Measurements from ENCODE around the gene EPS8. TPM values are rescaled to one million over a fixed set of nuclear protein-coding genes. Genes with fewer than 3 reads are reported as not detected.
"Not testable (repeated sequence)": the region's sequence is repeated elsewhere in the genome, so short reads cannot be mapped to it uniquely, and the experiment has no call there.

Gene EPS8
- total RNA-seq, 1 donor from 2014 or later = 21.2 TPM

DNA sequence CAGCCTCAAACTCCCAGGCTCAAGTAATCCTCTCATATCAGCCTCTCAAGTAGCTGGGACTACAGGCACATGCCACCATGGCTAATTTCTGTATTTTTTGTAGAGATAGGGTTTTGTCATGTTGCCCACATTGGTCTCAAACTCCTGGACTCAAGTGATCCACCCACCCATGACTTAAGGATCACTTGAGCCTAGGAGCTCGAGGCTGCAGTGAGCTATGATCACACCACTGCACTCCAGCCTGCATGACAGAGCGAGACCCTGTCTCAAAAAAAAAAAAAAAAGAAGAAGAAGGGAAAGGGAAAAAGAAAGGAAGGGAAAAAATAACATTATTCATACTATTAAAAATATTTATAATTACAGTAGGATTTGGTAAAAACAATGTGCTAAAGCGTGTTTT, 19.2 kb downstream of the EPS8 start:
- intact Hi-C loops (cut with DNase I) = no loop called here

DNA sequence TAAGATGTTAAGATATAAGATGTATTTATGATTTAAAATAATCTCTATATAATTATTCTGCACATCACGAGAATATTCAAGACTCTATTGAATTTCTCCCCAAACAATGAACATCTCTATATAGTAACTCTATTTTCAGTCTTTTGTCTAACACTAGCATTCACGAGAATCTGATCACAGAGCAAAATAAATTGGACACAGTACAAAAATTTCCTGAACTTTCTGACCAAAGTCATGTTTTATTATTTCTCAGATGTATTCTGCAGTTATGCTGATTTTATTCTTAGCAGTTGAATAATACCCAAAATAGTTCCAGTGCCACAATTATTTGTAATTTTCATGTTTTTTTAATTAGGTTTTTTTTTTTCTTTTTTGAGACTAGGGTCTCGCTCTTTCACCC, 19.6 kb downstream of the EPS8 start:
- intact Hi-C loops (cut with DNase I) = loop anchor here (5.0 kb wide), 1 partner anchor 62 kb away; no protein-coding TSS in a partner anchor
- DNase-seq (ENCODE audit: low spot score) = no peak

More for the DNA sequence above, 19.2 kb downstream of the EPS8 start:
- DNase-seq (ENCODE audit: low spot score) = no peak

DNA sequence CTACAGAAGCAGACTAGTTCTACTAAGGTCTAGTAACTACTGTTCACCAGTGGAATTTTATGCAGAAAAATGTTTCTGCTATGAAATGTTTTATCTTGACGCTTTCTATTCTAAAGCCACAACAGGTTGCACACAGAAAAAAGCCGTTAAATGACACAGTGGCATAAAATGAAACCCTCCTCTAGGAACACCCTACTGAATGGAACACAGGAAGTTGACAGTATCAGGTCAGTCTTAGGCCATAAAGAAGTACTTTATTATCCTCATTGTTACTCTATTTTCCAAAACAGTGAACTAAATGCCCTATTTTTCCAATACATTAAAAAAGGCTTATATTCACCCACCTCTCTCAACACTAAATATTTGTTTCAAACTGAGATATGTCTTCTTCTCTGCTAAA, 21.9 kb downstream of the EPS8 start:
- DNase-seq (ENCODE audit: low spot score) = no peak

DNA sequence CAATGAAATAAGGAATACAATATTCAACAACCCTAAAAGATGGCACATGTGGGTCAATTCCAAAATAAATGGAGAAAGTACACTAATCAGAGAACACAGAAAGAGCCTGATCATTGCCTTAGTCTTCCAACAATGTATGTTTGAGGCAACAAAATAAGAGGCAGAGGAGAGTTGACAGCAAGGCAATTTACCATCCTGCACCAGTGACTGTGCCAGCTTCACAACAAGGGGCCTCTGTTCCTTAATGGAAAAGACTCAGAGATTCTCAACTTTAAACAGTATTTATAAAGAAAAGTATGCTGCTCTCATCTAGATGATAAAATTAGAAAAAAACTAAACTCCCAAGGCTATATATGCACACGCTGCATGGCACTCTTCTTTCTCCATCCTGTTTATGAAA, 25.9 kb downstream of the EPS8 start:
- intact Hi-C loops (cut with DNase I) = no loop called here
- DNase-seq (ENCODE audit: low spot score) = no peak

More for the DNA sequence above, 21.9 kb downstream of the EPS8 start:
- intact Hi-C loops (cut with DNase I) = loop anchor here (5.0 kb wide), 1 partner anchor 60 kb away; no protein-coding TSS in a partner anchor

DNA sequence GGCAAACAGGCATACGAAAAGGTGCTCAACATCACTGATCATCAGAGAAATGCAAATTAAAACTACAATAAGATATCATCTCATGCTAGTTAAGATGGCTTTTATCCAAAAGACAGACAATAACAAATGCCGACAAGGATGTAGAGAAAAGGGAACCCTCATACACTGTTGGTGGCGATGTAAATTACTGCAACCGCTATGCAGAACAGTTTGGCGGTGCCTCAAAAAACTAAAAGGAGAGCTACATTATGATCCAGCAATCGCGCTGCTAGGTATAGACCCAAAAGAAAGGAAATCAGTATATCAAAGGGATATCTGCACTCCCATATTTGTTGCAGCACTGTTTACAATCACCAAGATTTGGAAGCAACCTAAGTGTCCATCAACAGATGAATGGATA, 27.0 kb downstream of the EPS8 start:
- DNase-seq (ENCODE audit: low spot score); intact Hi-C loops (cut with DNase I): not testable (repeated sequence)

DNA sequence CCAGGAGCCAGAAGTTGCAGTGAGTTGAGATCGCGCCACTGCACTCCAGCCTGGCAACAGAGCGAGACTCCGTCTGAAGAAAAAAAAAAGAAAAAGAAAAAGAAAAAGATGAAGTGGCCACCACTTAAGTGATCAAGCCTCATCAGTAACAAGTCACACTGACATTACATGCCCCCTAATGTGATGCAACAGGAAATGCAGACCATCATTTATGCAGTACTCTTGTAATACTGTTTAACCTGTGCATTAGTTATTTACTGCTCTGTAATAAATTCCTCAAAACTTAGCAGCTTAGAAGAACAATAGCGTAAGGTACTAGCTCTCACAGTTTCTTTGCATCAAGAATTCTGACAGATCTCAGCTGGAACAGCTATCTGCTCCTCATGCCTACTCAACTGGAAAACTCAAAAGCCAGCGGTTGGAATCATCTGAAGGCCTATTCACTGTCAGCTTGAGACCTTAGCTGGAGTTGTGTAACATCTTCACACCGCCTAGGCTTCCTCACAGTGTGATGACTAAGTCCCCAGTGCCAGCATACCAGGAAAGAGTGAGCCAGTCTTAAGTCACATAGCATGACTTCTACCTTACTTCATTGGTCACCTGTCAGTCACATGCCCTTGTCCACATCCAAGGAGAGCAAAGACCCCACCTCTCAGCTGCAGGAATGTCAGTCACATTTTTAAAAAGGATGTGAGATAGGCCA, 31.5 kb downstream of the EPS8 start:
- no peak for DNase-seq (ENCODE audit: low spot score)
- intact Hi-C loops (cut with DNase I) = no loop called here

DNA sequence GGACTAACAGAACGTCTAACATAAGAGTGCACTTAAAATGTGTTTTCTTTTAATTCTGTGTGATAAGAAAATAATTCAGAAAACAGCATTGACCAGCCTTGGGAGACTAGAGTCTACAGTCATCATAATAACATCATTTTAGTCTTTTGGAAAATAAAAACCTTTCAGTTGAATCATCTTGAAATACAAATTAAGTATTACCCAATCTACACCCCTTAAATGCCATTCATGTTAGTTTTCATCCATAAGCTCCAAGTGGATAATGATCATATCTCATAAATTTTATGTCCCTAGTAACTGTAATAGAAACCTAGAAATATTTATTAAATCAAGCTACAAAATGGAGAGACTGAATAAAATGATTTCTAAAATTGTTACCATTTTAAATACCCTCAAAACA, 32.4 kb downstream of the EPS8 start:
- DNase-seq (ENCODE audit: low spot score) = no peak
- intact Hi-C loops (cut with DNase I) = no loop called here

DNA sequence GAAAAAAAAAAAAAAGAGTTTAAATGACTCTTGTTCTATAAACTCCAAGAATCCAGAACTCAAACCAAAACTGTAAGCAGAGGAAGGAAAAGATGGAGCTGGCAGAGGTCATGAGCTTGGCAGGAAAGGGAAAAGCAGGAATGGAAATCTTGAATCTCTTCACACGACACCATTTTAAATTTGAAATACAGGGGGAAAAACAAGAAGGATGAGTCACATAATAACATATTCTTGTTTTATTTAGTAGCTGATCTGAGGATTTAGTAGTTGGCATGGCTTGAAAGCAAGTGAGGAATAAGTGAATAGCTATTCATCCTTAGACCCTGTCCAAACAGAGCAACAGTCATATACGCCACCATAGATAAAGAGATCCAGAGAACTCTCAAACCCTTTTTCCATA, 35.0 kb downstream of the EPS8 start:
- intact Hi-C loops (cut with DNase I) = no loop called here
- DNase-seq (ENCODE audit: low spot score) = no peak

DNA sequence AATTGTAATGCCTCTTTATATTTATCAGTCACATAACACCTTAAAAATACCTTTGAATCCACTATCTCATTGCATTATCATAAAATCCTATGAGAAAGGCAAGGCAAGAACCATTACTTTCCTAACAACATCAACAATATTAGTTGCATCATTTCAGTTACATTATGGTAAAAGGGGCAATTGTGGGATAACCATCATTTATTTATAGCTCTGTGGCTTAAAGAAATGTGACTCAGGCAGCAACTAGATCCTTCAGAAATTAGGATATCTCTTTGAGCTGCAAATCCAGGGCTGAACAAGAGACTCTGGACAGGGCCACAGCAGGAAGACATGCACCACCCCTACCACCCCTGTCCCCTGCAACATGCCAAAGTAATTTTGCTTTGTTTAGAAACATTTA, 36.4 kb downstream of the EPS8 start:
- no peak for DNase-seq (ENCODE audit: low spot score)
- intact Hi-C loops (cut with DNase I) = no loop called here

DNA sequence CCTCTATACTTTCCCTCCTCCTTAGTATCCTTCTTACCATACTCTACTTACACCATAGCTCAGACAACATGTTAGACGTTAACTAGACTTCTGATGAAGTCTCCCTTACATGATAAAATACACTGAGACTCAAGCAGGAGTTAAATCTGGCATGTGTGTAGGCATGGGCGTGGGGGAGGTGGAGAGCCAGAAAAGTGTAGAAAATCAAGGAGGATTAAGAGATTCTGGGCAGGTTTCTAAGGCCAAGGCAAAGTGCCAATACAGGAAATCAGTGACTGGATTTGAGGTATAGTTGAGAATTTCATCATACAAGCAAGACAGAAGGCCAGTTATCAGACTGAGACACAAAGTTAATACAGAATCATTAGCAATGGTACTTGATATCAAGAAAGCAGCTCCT, 37.4 kb downstream of the EPS8 start:
- intact Hi-C loops (cut with DNase I) = no loop called here
- no peak for DNase-seq (ENCODE audit: low spot score)

DNA sequence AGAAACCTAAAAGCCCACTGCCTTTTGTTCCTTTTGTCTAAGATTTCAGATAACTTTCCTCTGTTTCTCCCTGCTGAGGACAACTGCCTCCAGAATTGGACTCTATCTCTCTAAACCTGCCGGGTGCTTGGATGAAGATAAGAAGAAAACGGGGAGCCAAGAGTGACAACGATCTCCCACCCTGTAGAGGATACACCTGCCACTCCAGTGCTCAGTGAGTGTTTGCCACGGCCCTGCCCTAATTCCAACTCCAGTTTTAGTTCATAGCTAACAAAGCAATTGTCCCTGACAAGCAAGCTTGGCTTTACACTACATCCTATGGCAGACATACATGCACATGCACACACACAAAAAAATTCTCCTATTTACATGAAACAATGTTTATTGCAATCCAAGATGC, 39.3 kb downstream of the EPS8 start:
- DNase-seq (ENCODE audit: low spot score) = no peak
- intact Hi-C loops (cut with DNase I) = no loop called here

DNA sequence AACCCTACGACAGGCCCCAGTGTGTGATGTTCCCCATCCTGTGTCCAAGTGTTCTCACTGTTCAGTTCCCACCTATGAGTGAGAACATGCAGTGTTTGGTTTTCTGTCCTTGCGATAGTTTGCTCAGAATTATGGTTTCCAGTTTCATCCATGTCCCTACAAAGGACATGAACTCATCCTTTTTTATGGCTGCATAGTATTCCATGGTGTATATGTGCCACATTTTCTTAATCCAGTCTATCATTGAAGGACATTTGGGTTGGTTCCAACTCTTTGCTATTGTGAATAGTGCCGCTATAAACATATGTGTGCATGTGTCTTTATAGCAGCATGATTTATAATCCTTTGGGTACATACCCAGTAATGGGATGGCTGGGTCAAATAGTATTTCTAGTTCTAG, 47.3 kb downstream of the EPS8 start:
- intact Hi-C loops (cut with DNase I) = not testable (repeated sequence)

DNA sequence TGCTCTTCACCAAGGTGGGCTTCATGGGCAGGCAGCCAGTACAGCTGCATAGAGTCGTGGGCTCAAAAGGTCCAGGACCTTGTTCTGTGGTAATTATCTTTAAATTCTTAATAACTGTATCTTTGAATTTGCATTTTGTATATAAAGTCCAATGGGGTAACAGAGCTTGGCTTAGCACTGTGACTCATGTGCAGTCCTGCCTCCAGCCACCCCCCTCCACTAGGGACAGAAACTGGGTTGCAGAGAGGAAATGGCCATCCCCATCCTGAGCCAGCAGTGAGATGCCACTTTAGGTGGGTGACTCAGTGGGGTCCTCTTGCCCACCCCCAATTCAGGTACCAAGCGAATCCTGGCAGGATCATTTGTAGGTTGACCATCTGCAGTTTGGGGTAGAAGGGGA, 48.1 kb downstream of the EPS8 start:
- intact Hi-C loops (cut with DNase I) = no loop called here
- DNase-seq (ENCODE audit: low spot score) = no peak

More for the DNA sequence above, 47.3 kb downstream of the EPS8 start:
- not testable (repeated sequence) for DNase-seq (ENCODE audit: low spot score)

DNA sequence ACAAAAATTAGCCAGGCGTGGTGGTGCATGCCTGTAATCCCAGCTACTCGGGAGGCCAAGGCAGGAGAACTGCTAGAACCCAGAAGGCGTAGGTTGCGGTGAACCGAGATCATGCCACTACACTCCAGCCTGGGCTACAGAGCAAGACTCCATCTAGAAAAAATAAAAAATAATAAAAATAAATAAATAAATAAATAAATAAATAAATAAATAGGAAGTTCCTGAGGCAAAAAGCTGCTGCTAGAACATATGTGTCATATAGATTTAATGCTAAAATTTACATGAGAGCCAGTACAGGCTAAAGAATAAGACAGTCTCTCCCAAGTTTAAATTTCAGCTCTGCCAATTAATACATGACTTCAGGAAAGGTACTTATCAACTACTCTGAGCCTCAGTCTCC, 48.8 kb downstream of the EPS8 start:
- intact Hi-C loops (cut with DNase I); DNase-seq (ENCODE audit: low spot score): not testable (repeated sequence)

DNA sequence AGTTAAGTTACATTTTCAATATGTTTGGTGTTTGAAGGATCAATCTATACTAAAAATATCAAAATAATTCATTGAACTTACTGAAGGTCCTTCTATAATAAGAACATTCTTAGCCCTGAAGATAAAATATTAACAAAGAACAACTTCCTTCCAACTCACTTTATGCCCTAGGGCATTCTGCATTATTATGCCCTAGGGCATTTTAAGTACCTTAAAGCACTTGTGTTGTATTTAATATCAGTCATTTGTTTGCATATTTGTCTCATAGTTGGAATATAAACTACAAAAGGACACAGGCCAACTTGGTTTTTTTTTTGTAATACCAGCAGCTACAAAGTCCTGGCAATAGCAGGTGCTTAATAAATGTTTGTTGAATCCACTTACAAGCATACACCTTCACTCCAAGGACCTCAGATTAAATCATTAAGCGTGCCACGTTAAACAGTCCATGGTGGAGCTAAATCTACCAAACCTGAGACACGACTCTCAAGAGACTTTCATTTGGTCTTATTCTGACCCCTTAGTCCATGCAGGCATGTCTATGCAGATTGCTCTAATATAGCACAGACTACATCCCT, 50.7 kb downstream of the EPS8 start:
- intact Hi-C loops (cut with DNase I) = no loop called here
- no peak for DNase-seq (ENCODE audit: low spot score)

DNA sequence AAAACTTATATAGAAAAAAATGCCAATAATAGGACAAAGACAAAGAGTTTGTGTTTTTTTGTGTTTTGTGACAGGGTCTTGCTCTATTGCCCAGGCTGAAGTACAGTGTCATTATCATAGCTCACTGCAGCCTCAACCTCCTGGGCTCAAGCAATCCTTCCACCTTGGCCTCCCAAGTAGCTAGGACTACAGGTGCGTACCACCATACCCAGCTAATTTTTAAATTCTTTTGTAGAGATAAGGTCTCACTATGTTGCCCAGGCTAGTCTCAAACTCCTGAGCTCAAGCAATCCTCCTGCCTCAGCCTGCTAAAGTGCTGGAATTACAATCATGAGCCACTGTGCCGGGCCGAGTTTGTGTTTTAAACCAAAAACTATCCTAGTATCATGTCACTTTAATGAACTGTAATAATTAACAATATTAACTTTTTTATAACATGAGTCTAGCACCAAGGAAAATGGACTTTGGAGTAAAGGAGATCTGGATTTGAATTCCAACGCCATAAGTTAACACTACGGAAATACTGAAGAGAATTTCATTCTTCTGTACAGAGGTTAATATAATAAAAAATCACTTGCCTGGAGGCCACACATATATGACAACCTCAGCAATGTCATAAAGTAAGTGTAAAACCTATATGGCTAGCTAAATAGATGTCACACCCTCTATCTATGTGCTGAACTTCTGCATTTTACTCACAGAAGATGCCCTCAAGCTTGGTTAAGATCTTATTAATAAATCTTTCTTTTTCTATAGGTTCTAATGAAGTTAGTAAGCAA, 53.2 kb downstream of the EPS8 start:
- intact Hi-C loops (cut with DNase I) = no loop called here
- DNase-seq (ENCODE audit: low spot score) = no peak

DNA sequence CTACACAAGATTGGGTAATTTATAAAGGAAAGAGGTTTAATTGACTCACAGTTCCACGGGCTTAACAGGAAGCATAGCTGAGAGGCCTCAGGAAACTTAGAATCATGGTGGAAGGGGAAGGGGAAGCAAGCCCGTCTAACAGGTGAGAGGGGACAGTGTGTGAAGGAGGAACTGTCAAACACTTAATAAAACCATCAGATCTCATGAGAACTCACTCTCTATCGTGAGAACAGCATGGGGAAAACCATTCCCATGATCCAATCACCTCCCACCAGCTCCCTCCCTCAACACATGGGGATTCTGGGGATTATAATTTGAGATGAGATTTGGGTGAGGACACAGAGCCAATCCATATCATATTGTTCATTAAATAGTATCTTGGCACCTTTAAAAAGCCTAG, 56.1 kb downstream of the EPS8 start:
- DNase-seq (ENCODE audit: low spot score) = no peak
- intact Hi-C loops (cut with DNase I) = no loop called here

DNA sequence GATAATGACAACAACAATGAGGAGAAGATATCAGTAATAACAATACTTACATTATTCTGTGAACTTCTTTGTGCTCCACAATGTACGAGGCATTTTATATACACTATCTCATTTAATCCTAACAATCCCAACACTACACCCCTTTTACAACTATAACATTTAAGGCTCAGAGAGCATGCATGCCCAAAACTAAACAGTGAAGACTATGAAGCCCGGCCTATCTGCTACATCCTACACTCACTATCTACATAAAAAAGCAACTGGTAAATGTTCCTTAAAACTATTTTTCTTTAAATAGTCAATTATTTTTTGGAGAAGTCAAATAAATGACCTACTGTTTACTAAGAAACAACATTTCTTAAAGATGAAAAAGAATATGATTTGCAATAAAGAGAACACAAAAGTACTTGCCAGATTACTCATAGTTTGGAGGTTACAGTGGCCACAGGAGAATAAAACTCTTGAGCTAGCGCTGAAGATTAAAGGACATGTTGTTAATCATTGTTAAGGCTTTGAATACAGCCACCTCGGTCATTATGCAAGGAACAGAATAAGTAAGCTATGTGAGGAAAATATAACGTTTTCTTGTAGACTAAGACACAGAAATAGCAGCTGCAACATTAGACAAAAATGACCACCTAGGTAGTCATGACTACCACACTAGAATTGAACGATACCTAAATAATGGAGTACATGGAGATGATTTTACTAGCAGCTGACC, 56.7 kb downstream of the EPS8 start:
- intact Hi-C loops (cut with DNase I) = no loop called here
- no peak for DNase-seq (ENCODE audit: low spot score)

DNA sequence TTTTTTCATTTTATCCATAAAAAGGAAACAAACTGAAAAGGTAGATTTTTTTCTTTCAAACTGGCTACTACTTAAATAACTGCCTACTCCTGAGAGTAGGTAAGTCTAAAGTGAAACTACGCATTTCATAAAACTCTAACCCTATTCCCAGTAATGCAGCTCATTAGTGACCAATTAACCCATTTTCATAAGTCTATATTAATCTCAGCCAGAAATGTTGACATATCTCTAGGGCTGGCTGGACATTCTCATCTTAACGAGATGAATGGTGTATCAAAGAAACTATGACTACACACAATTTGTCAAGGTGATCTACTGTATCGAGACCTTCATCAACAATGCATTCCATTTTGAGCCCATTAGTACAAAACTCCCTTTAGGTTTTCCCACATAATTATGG, 57.2 kb downstream of the EPS8 start:
- intact Hi-C loops (cut with DNase I) = no loop called here
- no peak for DNase-seq (ENCODE audit: low spot score)

DNA sequence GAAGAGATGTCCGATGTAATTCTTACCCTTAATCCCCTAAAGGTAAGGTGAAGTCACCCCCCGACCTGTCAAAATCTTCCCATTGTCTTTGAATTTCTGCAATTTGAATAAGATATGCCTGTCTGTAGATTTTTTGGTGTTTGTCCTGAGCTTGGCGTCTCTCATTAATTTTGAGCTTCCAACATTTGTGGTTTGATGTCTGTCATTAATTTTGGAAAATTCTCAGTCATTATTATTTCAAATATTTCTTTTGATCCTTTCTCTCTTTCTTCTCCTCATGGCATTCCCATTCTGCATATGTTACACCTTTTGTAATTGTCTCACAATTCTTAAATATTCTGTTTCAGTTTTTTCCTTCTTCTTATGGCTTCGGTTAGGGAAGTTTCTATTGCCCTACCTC, 60.1 kb downstream of the EPS8 start:
- intact Hi-C loops (cut with DNase I) = no loop called here
- DNase-seq (ENCODE audit: low spot score) = no peak

All from cardiac septum (tissue), 1 donor.